NCI-H345 treated with DMSO at 0.1 percent for 48 hours (cell line): ENCODE results near the gene STAM2.
"Not testable (repeated sequence)": the region's sequence is repeated elsewhere in the genome, so short reads cannot be mapped to it uniquely, and the experiment has no call there.

Source experiments
- DNase-seq: peaks from one replicate; lab custom pipeline; 2025; ENCODE audit not compliant: unreplicated experiment; lab: John Stamatoyannopoulos, UW

The STAM2 gene

DNA sequence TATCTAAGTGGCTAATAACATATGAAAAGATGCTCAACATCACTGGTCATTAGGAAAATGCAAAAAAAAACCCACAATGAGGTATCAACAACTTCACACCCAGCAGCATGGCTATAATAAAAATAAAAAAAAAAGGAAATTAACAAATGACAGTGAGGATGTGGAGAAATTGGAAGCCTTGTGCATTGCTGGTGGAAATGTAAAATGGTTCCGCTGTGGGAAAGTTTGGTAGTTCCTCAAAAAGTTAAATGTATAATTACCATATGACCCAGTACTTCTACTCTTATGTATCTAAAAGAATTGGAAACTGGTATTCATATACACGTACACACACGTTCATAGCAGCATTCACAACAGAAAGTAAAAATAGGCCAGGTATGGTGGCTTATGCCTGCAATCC is 61.2 kb downstream of the STAM2 start:
- no peak for DNase-seq

DNA sequence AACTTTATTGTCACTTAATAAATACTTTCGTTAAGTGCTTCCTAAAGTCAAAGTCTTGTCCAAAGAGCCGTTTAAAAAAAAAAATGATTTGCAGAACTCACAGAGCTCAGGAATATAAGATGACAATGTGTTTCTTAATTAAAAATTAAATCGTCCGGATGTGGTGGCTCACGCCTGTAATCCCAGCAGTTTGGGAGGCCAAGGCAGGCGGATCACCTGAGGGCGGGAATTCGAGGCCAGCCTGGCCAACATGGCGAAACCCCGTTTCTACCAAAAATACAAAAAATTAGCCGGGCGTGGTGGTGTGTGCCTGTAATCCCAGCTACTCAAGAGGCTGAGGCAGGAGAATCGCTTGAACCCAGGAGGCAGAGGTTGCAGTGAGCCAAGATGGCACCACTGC is 68.4 kb downstream of the STAM2 start:
- DNase-seq = not testable (repeated sequence)

DNA sequence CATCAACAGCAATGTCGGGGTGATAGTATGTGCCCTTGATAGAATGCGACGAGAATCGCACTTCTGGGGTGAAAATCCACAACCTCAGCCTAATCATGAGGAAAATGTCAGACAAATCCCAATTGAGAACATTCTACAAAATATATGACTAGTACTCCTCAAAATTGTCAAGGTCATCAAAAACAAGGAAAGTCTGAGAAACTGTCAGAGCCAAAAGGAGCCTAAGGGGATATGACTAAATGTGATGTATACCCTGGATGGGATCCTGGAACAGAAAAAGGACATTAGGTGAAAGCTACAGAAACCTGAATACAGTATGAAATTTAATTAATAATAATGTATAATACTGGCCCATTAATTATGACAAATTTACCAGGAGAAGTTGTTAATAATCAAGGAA is 69.1 kb downstream of the STAM2 start:
- no peak for DNase-seq

DNA sequence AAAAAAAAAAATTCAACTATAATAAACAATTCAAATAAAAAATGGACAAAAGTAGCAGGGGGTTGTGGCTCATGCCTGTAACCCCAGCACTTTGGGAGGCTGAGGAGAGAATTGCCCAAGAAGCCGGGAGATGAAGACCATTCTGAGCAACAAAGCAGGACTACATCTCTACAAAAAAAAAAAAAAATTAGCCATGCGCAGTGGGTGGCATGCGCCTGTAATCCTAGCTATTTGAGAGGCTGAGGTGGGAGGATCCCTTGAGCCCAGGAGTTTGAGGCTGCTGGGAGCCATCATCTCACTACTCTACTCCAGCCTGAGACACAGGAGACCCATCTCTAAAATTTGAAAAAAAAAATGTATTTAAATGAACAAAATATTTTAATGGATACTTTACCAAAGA is 72.3 kb downstream of the STAM2 start:
- DNase-seq = no peak

DNA sequence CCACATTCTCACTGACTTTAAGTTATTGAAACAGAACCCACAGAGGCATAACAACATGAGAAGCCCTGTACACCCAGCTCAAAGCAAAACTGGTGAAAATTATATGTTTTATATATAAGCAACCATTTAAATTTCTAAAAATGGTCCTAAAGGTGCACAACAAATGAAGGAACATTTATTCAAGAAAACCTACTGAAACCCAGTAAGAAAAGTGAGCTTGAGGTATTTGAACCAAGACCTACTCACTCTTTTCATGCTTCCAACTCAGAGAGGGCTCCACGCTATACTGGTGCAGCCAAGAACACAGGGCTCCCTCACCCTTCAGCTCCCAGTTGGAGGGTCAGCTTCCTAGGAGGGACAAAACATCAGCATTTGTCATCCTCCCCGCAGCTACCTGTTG is 74.6 kb downstream of the STAM2 start:
- no peak for DNase-seq

DNA sequence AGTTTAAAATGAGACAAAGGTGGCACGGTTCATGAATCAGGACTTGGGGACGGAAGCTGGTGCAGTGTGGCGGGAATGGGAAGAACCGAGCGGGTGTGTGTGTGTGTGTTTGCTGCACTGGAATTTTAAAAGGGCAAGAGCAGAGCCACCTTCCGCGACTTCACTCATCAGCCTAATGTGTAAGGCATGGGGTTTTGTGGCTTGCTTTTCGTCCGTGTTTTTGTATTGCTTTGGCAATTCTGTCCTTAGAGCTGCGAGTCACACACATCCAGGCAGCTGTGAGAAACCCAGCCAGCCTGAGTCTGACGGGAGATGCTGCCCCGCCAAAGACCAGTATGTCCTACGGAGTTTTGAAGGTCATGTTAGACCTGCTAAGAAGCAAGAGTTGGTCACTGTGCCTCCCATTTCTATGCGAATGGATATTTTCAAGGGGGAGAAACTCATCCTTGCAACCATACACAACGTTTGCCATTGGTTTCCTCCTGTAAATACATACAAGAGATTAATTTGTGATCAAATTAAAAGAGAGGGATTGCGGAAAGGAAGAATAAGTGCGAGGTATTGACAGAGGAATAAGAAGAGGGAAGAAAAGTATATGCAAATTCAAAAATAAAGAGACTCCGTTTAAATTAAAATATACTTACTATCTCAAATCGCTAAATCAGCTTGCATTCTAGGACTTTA is 76.1 kb downstream of the STAM2 start:
- no peak for DNase-seq

DNA sequence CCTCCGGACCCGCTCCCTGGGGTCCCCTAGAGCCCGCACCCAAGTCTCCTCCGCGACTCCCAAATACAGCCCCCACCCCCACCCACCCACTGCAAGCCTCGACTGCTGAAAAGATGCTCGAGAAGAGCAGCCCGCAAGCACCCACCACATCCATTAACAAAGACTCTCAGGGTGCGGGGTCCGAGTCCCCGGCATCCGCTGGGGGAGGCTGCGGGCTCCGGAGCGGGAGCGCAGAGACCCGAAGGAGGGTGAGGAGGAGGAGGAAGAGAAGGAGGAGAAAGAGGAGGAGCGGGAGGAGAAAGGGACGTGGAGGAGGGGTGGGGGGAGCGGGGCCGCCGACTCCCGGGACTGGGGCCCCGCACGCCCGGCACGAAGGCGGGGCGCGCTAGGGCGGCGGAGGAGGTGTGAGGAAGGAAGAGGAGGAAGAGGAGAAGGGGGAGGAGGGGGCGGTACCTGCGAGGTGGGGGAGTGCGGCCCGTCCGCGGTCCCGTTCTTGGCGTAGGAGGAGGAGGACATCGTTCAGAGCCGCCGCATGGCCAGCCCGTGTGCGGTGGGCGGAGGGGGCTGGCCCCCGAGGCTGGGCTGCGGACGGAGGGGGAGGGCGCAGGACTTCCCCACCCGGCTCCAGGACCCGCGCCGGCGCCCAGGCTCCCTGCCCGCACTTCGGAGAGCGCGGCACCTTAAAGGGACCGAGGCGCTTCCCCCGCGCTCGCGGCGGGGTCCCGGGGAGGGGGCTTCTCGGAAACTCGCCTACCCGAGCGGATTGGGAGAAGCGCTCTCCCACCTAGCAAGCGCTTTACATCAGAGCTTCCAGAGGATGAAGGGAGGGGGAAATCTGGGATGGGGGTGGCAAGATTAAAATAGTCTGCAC is 76.8 kb downstream of the STAM2 start, which contains the start of gene CACNB4:
Gene CACNB4, minus strand, starts transcription at position 549 of the 871 bp plus-strand sequence.
- DNase-seq = no peak

DNA sequence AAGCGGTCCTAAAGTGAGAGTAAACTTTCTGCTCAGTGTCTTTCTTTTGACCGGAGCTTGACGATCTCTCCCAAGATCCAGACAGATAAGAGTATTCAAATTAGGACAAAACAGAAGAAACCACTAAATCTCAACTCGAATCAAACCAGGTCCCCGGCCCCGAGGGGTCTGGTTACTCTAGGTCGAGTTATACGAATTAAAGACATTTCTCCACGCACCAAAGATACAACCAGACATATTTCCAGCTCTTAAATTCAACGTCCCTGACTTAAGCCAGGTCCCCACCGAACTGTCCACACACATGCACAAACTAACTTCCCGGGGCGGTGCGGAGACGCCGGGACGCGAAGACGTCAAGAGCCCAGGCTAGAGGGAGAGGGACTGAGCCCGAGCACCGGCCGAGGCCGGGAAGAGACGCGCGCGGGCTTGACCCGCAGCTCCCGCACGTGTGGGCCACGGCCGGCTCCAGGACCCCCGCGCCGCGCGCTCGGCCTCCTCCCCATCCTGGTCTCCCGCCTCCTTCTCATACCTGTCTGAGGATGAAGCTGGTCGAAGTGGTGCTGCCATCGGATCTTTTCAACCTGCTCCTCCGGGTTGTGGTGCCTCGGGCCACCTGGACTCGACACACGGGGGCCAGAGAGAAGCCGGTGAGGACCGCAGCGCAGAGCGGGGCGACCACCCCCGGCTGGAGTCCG is 77.6 kb downstream of the STAM2 start:
- peak; percentile 10 for DNase-seq

DNA sequence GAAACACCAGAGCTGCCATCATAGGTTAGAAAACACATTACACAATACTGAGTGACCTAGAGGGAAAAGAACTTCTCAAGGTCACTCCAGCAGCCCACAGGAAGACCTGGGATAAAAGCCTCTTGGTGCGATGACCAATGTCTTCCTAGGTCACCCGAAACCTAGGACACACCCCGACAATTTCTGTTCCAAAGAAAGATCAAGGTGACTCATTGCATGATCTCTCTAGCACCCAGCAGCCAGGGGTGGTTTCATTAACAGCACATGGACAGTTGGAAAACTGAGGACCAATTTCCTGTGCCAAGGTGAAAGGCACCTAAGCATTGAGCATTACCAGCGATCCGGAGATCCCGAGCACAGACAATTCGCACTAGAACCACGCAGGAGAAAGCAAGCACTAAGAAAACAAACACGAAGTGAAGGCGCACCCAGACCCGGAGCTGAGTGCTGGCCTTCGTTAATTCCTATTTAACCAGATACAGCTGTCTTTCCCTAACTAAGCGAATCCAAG is 78.2 kb downstream of the STAM2 start:
- peak; percentile 5 for DNase-seq

DNA sequence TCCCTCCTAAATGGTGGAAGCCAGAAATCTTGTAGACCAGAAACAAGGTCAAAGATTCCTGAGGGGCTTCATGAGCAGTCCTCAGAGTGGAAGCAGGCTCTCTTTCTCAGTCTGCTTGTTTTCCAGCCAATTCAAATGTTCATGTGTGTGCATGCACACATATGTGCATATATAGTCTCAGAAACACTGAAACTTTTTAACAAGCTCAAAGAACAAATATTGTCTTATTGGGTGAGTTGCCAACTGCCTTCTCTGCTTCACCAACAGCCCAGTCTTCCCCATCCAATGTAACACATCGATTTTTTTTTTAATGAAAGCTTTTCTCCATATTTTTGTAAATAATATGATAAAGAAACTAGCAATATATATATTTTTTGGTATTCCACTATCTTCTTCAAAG is 80.4 kb downstream of the STAM2 start:
- DNase-seq = no peak

DNA sequence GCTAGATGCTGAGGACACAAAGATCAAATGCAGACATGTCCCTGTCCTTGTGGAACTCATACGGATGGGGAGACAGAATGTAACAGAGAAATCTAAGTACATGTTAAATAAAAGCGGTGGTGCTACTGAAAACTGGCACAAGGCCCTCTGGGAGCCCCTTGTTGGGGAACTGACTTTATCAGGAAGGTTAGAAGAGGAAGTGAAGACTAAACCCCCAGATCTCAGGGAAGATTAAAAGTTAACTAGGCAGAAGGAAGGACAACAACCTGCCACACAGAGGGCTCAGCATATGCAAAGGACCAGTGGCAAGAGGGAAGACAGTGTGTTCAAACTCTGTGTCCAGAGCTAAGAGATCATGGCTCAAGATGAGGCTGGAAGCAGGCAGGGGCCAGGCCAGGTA is 81.5 kb downstream of the STAM2 start:
- no peak for DNase-seq

DNA sequence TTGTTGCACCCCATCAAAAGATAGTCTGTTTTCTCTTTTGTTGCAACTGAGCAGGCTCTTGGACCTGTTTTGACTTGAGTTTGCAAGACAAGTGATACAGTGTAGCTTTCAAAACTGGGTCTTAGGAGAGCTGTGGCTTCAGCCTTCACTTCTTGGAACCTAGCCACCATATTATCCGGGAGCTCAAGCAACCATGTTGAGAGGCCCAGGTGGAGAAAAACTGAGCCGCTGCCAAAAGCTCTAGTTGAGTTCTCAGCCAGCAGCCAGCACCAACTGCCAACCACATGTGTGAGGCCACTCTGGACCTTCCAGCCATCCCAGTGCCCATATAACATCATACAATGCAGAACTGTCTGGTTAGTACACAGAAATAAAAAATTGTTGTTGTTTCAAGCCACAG is 82.1 kb downstream of the STAM2 start:
- DNase-seq = no peak

DNA sequence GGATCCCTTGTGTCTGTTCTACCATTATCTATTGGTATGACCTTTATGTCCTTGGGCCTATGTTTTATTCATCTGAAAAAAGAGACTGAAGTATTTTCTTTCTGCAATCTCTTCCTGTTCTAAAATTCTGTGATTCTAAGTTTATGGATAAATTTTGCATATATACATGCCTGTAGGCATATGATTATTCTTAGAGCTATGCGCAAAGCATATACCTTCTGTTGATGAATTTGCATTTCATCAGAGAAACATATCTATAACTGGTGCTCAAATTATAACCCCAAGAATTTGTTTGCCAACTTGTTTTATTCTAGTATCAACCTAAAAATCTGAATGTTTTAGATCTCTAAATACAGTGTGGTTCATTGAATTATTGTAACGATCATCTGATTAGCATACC is 83.5 kb downstream of the STAM2 start:
- DNase-seq = no peak

DNA sequence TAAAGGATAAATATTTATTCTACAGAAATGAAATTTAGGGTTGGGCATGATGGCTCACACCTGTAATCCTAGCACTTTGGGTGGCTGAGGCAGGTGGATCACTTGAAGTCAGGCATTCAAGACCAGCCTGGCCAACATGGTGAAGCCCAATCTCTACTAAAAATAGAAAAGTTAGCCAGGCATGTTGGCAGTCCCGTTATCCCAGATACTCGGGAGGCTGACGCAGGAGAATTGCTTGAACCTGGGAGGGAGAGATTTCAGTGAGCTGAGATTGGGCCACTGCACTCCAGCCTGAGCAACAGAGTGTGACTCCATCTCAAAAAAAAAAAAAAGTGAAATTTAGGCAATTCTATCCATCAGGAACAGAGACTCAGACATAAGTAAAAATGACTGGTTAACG is 84.8 kb downstream of the STAM2 start:
- not testable (repeated sequence) for DNase-seq

DNA sequence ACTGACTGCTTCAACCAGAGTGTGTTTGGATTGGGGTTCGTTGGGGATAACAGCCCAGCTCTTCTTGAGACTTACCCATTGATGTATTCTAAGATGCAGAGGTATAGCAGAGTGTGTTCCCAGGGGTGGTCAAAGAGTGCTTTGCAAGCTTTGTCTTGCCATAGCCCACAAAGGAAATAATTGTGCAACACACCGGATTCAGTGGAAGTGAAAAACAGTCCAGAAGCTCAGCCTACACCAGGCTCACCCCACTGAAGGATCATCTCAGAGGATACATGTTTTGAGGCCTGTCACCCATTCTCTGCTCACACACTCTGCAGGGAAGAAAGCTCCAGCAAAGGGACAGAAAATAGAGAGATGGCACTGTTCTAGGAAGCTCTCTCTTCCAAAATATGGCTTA is 86.3 kb downstream of the STAM2 start:
- no peak for DNase-seq

DNA sequence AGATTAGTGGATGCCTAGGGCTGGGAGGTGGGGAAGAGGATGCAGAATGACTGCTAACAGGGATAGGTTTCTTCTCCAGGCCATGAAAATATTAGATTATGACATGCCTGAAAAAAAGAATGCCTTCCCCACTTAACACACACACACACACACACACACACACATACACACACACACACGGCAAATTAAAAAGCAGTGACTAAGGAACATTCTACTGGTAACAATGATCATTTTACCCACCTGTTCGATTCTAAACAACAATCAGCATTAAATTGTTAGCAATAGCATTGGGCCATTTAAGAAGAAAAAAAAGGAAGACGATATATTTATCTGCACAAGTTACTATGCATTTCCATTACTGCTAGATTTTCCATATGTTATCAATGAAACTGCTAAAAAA is 87.6 kb downstream of the STAM2 start:
- no peak for DNase-seq

DNA sequence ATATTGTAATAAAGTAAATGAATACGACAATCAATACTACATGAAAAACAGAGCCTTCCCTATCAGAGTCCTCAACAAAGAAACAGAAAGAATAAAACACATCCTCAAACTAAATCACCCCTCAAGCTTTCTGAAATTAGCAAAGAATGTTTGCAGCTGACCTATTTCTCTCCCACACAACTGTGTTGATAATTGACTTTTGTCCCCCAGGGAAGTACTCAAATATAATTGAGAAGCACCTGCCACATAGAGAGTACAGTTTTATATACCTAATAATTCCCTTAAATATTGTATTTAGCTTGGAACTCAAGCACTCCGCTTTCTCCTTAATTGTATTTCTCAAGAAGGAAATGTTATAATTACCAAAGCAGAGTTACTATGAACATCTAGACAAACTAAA is 89.3 kb downstream of the STAM2 start:
- no peak for DNase-seq

DNA sequence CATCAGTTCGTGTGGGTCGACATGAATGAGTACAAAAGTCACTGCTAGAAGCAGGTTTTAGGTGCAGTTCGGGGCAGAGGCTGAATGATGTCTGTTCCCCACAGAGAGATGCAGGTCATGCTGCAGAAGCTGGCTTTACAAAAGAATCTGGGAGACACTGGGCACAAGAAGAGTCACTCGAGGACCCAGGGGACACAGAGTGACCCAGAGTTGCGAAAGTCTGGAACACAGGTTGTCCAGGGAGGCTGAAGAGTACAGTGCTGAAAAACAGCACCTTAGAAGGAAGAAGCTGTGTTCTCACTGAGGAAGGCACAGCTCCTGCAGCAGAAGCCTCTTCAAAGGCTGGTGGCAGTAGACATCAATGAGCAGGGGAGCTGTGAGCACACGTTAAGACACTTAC is 91.5 kb downstream of the STAM2 start:
- DNase-seq = no peak

DNA sequence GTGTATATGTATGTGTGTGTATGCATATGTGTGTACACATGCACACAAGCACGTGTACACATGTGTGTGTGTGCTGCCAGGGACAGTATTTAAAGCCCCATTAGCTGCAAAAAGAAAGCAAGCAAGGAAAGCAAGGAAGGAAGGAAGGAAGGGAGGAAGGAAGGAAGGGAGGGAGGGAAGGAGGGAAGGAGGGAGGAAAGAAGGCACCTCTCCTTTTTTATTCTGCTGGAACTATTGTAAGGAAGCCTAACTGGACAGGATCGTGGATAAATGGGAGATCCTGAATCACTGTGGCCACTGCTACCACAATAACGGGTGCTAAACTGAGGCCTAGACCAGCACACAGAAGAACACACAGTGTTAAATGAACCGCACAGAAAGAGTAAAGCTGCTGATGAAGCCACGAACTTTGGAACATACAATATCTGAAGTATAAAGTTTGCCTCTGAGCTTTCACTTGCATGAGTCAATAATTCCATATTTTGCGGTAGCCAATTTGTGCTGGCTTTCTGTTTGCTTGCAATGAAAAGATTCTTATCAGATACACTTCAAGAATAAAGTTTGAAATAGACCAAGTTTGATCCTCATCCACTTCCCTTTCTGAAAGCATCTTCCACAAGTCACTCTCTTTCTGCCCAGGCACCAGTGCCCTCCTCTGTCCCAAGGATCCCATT is 92.2 kb downstream of the STAM2 start:
- no peak for DNase-seq

DNA sequence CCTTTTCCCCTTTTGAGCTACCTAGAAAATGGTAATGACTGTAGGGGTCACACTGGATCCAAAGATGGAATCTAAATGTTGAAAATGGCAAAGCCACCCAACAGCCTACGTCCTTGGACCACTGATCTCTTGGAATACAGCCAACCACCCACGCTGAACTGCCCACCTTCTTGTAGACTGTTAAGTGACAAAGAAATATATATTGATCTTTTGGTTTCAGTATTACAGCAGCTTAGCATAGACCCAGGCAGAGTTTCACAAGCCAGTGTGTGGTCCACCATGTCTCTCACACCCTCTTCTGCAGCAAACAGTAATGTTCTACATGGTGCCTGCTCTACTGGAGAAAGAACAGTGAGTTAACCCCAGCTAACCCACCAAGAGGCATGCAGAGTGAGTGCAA is 96.9 kb downstream of the STAM2 start:
- no peak for DNase-seq

DNA sequence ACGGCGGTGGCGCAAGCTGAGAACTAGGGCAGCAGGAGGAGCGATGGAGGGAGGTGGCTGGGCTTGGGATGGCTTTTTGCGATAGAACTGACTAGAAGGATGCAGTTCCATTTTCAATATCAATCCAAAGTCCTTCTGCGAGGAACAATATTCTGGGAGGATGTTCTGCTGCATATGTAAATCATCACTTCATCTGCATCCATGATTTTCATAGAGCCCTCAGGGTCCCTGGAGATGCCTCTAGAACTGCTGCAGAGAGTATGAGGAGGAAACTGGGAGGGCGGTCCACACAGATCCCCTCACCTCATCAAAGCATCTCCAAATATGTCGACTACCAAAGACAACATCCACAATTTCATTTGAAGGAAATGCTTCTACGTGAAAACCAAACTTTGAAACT is 97.5 kb downstream of the STAM2 start:
- no peak for DNase-seq
